Measurements from ENCODE around the gene DPF3. TPM values are rescaled to one million over a fixed set of nuclear protein-coding genes. Genes with fewer than 3 reads are reported as not detected.

The DPF3 gene
- total and polyA plus RNA-seq, 12 donors, result 0.91 to 6.0 (median 2.9) TPM

DNA sequence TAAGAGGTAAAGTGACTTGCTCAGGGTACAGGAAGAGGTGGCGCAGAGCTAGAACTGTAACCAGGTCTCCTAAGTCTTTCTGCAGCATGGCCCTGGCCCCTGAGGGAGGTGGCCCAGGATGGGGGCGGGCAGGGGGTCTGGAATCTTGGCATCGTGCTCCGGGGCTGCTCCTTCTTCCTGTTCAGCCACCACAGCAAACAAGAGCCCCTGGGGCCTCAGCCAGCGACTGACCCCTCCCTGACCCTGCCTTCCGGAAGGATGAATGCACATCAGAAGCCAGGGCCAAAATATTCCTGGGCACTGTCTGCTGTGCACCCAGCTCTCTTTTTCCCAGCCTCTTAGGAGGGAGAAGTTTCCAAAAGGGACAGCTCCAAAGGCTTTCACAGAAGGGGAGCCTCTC lies 242.8 kb downstream of the DPF3 start:
- intact Hi-C loops (cut with DNase I), result no loop called here
- Histone ChIP-seq H3K27me3 (no peaks in the 10 kb centered on the region), H3K4me1 (replicated peaks in 1 of 2) (no peaks in the 10 kb centered on the region), H3K27ac (no peak overlapping the region), H3K9me3 (replicated peaks in 1 of 3) (no peaks in the 10 kb centered on the region), H3K36me3 (replicated peaks in 1 of 2) (no peaks in the 10 kb centered on the region), H3K4me3 (no peak overlapping the region)
- DNase-seq, result peak in 1 of 7 donors; percentile 22
- WGBS, 4 donors, result 45 to 67% (median 58%) methylated on average over 4 to 6 of the region's 6 CpGs
- TF ChIP-seq, protein P1, sequence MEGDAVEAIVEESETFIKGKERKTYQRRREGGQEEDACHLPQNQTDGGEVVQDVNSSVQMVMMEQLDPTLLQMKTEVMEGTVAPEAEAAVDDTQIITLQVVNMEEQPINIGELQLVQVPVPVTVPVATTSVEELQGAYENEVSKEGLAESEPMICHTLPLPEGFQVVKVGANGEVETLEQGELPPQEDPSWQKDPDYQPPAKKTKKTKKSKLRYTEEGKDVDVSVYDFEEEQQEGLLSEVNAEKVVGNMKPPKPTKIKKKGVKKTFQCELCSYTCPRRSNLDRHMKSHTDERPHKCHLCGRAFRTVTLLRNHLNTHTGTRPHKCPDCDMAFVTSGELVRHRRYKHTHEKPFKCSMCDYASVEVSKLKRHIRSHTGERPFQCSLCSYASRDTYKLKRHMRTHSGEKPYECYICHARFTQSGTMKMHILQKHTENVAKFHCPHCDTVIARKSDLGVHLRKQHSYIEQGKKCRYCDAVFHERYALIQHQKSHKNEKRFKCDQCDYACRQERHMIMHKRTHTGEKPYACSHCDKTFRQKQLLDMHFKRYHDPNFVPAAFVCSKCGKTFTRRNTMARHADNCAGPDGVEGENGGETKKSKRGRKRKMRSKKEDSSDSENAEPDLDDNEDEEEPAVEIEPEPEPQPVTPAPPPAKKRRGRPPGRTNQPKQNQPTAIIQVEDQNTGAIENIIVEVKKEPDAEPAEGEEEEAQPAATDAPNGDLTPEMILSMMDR (IDR thresholded peaks at IDR 0.05), result no peak
- TF ChIP-seq POLR2A (IDR thresholded peaks at IDR 0.05), result no peak

DNA sequence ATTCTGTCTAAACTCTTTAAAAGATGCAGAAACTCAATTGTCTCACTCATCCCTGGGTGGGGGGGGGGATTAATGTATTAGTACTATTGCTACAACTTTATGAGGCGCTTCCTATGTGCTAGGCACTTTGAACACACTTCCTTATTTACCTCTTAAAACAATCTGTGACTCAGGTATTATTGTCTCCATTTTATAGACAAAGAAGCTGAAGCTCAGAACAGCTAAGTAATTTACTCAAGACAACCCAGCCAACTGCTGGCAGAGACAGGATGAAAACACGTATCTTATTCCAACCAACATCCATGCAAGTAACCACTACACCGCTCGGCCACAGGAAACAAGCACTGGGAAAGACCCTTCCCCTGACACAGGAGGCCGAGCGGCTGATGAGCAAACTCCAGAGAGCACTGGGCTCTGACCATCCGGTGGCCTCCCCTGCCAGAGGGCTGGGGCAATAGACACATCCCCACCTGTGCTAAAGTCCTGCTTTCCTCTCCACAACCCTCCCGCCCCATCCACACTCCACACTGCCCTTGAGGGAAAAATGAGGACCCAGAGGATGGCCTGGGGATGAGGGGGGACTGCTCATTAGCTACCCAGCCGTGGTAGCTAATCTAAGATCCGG lies 244.2 kb downstream of the DPF3 start:
- Histone ChIP-seq H3K4me3 (no peak overlapping the region), H3K27me3 (no peaks in the 10 kb centered on the region), H3K9me3 (replicated peaks in 1 of 3) (no peaks in the 10 kb centered on the region), H3K36me3 (replicated peaks in 1 of 2) (no peaks in the 10 kb centered on the region), H3K4me1 (replicated peaks in 1 of 2) (no peaks in the 10 kb centered on the region), H3K27ac (no peak overlapping the region)
- TF ChIP-seq POLR2A (IDR thresholded peaks at IDR 0.05), result no peak
- TF ChIP-seq, protein P1 (IDR thresholded peaks at IDR 0.05), result no peak
- 72 to 76% (median 74%) methylated on average over 6 to 10 of the region's 10 CpGs for WGBS, 4 donors
- no peak for DNase-seq
- intact Hi-C loops (cut with DNase I), result no loop called here

DNA sequence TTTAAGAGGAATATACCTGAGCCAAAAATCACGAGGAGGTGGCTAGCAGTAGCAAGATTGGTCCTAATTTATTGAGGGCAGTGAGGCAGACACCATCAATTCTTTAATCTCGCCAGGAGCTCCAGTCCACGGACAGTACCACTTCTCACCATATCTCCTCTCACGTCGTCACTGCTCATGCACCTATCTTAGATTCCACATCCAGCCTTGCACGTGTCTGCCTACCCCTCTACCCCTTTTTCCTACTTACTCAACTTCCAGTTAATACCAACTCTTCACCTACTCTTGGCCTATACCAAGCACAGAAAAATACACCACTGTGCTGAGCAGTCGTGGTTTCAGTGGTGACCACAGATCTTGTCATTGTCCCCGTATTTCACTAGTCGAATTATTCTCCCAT lies 246.1 kb downstream of the DPF3 start:
- TF ChIP-seq POLR2A (IDR thresholded peaks at IDR 0.05), result no peak
- TF ChIP-seq, protein P1 (IDR thresholded peaks at IDR 0.05), result no peak
- H3K4me1 ChIP-seq (replicated peaks in 1 of 2), result no peaks in the 10 kb centered on the region
- no peak overlapping the region for H3K27ac ChIP-seq
- H3K9me3 ChIP-seq (replicated peaks in 1 of 3), result no peaks in the 10 kb centered on the region
- DNase-seq, result no peak
- WGBS, 4 donors, result 84 to 95% (median 90%) methylated on average over 9 of the region's 9 CpGs
- no peaks in the 10 kb centered on the region for H3K36me3 ChIP-seq (replicated peaks in 1 of 2)
- intact Hi-C loops (cut with DNase I), result no loop called here
- no peaks in the 10 kb centered on the region for H3K27me3 ChIP-seq
- no peak overlapping the region for H3K4me3 ChIP-seq

DNA sequence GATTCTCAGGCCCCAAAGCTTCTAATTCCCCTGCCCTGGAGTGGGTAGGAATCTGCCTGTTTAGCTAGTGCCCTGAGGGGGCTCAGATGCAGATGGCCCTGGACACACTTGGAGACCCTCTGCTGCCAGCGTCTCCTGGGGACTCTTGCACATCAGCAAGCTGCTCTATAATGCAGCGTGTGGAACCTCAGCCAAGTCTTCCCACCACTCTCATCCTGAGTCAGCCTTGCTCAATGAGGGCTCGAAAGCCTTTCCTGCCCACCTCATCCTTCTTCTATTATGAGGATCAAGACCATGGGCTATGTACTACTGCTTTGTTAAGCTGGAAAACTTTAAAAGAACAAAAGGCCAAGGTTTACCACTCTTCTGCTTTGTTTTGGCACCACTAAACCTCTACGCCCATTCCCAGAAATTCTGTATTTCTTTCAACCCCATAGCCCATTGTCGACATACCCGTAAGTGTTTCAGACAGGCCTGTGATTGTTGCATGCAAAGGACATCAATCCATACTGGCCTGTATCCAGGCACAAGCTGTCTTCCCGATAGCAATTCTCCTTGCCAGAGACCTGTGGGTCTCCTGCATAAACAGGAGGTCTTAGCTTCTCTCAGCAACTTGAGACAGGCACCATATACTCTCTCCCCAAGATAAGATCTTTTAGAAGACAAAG lies 246.9 kb downstream of the DPF3 start:
- H3K9me3 ChIP-seq (replicated peaks in 1 of 3), result no peaks in the 10 kb centered on the region
- TF ChIP-seq POLR2A (IDR thresholded peaks at IDR 0.05), result no peak
- H3K27me3 ChIP-seq, result no peaks in the 10 kb centered on the region
- H3K4me1 ChIP-seq (replicated peaks in 1 of 2), result no peaks in the 10 kb centered on the region
- H3K4me3 ChIP-seq, result no peak overlapping the region
- WGBS, 4 donors, result 79 to 86% (median 81%) methylated on average over 6 to 7 of the region's 7 CpGs
- intact Hi-C loops (cut with DNase I), result no loop called here
- no peak for DNase-seq
- no peaks in the 10 kb centered on the region for H3K36me3 ChIP-seq (replicated peaks in 1 of 2)
- no peak overlapping the region for H3K27ac ChIP-seq

DNA sequence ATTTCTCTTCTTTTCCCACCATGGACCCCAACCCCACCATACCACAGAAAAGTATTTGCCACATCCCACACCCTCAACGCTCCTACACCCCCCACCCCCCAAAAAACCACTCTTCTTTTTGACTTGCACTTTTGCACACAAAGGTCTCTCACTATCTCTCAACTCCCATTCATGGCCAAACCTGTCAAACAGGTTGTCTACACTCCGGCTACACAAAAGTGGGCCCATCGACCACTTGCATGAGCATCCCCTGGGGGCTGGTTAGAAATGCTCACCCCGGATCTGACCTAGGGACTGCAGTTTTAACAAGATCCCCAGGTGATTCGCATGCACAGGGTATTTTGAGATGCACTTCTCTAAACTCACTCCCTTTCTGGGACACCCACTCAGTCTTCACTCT lies 248.2 kb downstream of the DPF3 start:
- TF ChIP-seq, protein P1 (IDR thresholded peaks at IDR 0.05), result no peak
- no peak for TF ChIP-seq POLR2A (IDR thresholded peaks at IDR 0.05)
- WGBS, 4 donors, result 83 to 94% (median 87%) methylated on average over 5 of the region's 5 CpGs
- intact Hi-C loops (cut with DNase I), result no loop called here
- Histone ChIP-seq H3K27ac (no peak overlapping the region), H3K9me3 (replicated peaks in 1 of 3) (no peaks in the 10 kb centered on the region), H3K4me1 (replicated peaks in 1 of 2) (no peaks in the 10 kb centered on the region), H3K36me3 (replicated peaks in 1 of 2) (no peaks in the 10 kb centered on the region), H3K4me3 (no peak overlapping the region), H3K27me3 (no peaks in the 10 kb centered on the region)
- DNase-seq, result no peak

Data from adrenal gland (tissue), 12 donors.